ENCODE data around the gene PTGIR.
"Not testable (repeated sequence)": the region's sequence is repeated elsewhere in the genome, so short reads cannot be mapped to it uniquely, and the experiment has no call there.

The PTGIR gene

DNA sequence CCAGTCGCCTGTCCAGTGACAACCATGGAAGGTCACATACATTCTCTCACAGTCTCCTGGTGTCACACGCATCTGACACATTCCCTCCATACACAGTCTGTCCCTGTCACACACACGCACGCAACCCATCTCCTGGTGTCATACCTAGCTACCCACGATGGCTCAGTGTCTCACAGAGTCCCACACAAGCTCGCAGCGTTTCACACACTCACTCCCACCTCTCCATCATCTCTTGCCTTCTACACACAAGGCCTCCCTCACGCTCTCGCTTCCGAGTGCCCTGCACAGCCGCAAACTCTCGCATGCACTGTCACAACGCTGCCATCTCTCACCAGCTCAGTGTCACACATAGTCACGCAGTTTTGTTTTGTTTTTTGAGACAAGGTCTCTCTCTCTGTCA is 12.3 kb upstream of the PTGIR start:
- DNase-seq = no peak

GRCh38 chr19:46635920-46636761 is 11.3 kb upstream of the PTGIR start, which contains the start of gene GNG8:
Gene GNG8, minus strand, starts transcription at chr19:46636202. Its CDS starts 1,520 bp downstream, at chr19:46634682.
- DNase-seq = no peak

- DNase-seq = no peak
Observed at GRCh38 chr19:46634656-46635218, 9.8 kb upstream of the PTGIR start.

- peak; percentile 91 for DNase-seq
Observed at GRCh38 chr19:46634045-46634655, 9.3 kb upstream of the PTGIR start.

DNA sequence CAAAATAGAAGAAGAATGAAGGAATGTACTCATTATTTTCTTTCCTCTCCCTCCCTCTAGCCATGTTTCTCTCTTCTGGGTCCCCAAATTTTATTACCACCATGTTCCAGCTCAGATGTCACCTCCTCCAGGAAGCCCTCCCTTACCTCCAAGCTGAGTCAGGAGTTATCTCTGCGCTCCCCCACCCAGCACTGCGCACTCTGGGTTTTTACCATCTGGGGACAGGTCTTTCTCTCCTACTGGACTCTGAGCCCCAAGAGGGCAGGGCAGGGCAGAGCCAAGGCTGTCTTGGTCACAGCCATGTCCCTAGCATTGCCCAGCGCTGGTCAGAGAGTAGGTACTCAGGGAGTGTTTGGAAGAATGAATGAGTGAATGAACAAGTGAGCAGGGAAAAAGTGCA is 8.2 kb upstream of the PTGIR start:
- no peak for DNase-seq

DNA sequence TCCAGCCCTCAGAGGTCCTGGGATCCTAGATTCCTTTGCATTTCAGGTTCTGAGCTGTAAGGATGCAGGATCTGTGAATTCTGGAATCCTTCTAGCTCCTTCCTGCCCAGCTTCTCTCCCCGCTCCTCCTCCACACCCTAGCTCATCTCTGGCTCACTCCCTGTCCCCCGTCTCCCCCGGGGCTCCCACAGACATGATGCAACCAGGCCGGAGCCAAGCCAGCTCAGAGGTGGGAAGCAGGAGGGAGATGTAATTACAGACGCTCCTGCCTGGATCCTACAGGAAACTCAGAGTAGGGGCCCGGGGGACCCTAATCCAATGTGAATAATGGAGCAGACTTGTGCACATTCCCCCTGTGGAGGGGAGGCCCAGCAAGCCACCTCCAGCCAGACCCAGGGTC is 6.6 kb upstream of the PTGIR start:
- no peak for DNase-seq

DNA sequence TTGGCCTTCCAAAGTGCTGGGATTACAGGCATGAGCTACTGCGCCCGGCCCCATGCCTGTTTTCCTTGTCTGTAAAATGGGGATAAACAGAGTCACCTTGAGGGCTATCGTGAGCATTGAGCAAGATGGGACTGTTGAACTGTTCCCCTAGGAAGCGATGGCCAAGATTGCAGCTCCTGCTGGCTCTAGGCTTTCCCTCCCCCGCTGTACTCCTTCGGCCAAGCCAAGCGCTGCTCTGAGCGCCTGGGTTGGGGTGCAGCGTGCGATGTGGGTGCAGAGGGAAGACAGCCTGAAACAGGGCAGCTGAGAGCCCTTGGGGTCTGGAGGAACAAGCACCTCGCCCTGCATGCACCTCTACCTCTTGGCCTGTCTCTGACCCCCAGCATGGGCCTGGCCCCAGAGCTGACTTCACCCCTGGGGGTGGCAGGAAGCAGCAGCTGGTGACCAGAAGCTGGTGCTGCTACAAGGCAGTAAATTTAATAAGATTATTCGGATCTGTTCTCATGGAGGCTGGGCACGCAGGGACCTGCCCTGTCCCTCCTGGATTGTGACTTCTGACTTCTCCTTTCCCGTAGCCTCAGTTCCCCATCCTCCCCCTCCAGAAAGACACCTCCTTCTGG is 5.8 kb upstream of the PTGIR start:
- no peak for DNase-seq

DNA sequence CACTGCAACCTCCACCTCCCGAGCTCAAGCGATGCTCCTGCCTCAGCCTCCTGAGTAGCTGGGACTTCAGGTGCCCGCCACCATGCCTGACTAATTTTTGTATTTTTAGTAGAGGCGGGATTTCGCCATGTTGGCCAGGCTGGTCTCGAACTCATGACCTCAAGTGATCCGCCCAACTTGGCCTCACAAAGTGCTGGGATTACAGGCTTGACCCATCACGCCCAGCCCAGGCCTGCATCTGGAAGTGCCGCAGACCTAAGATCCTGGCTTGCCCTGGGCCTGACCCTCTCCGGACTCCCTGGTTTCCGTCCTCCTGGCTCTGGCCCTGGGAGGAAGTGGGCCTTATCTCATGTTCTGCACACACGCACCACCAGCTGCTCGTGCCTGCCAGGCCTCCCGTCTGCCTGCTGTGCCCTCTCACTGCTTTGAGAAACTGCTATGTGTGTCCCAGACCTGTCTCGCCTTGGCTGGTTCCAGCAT is 4.7 kb upstream of the PTGIR start:
- no peak for DNase-seq

DNA sequence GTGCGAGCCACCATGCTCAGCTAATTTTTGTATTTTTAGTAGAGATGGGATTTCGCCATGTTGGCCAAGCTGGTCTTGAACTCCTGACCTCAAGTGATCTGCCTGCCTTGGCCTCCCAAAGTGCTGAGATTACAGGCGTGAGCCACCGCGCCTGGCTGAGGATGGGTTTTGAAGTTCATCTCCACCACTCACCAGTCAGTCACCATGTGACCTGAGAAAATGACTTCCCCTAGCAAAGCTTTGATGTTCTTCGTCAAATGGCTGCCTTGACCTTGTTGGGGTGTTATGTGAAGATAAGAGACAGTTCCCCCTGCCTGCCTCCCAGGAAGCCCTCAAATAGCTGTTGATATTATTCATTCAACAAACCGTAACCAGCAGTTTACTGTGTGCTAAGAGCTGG is 4.1 kb upstream of the PTGIR start:
- DNase-seq = not testable (repeated sequence)

DNA sequence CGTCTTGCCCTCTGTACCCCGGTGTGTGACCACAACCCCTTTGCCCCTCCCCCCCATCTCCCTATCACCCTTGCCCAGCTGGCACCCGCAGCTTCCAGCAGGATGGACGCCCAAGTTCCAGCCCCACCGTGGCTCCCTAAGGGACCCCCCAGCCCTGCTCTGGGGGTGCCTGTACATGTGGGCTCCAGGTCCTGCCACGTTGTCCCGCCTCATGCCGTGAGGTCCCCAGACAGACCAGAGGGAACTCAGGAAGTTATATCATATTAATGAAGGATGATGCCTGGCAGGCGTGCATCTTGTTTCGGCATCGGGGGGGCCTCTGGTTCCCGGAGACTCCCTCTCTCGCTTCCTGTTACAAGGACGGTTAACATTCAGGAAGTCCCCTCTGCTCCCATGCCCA is 1.6 kb upstream of the PTGIR start:
- no peak for DNase-seq

DNA sequence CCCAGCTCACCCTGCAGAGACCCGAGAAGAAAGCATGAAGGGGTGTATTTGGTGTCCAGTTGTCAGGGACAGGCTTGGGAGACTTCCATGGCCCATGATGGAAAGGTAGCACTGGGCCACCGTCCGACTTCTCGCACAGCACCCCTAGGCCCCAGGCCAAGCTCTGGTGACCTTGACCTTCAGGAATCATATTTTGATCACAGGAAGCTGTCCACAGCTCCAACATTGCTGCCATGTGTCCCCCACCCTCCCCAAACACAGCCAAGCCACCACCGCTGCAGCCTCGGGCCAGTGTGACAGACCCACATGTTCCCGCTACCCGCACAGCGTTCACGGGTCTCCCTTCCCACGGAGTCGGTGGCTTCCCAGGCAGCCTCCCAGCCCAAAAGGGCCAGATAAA is 842 bp upstream of the PTGIR start:
- no peak for DNase-seq

GRCh38 chr19:46623915-46624502 is 880 bp downstream of the PTGIR start:
- no peak for DNase-seq

GRCh38 chr19:46622118-46622446 is 2.8 kb downstream of the PTGIR start:
- no peak for DNase-seq

DNA sequence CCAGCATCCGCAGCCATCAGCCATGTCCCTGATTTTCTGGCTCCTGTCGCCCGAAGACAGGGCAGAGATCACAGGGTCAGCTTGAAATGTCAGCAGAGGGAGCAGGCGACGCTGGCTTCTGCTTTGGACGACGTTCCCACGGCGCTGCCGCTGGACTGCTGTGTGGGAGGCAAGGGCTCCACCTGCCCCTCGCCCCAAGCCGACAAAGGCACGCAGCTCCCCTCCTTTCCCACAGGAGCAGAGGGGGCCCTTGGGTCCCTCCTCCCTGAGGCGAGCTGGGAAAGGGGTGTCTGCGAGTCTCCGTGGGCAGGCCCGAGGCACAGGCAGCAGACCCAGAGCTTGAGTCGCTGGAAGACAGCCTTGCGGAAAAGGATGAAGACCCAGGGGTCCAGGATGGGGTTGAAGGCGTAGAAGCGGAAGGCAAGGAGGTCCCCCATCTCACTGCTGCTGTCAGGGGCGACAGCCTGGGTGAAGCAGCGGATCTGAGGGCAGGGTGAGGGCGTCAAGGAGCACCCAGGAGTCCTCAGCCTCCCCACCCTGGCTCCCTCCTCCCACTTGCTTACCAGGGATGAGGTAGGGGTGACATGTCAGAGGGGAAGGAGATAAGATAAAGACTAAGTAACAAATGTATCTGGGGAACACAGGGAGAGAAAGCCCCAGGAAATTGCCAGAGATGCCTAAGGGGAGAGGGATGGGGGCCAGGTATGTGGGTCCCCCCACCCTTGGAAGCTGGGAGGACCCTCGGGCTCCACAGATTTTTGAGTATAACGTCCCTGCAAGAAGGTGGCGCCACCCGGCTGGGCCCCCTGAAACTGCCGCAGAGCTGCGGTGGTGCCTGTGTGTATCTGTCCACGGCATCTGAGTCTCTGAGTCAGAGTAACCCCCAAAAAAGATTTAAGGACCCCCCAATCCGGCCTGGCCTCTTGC is 3.4 kb downstream of the PTGIR start:
- DNase-seq = no peak

DNA sequence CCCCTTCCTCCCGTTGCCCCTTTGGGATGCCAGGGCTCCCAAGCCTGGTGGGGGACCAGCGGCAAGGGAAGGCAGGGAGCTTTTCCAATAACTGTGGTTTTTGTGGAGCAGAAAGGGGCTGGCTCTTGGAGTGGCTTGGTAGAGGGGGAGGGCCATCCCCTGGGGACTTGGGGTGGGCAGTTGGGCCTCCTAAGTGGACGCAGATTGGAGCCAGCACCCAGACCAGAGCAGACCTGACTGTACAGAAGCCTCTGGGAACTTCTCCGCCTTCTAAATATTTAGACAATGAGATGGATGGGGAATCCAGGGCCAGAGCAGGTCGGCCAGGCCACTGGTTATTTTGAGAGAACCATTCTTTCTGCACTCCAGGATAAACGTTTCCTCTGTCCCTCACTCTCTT is 4.2 kb downstream of the PTGIR start:
- DNase-seq = no peak

GRCh38 chr19:46620267-46620666 is 4.6 kb downstream of the PTGIR start:
- no peak for DNase-seq

DNA sequence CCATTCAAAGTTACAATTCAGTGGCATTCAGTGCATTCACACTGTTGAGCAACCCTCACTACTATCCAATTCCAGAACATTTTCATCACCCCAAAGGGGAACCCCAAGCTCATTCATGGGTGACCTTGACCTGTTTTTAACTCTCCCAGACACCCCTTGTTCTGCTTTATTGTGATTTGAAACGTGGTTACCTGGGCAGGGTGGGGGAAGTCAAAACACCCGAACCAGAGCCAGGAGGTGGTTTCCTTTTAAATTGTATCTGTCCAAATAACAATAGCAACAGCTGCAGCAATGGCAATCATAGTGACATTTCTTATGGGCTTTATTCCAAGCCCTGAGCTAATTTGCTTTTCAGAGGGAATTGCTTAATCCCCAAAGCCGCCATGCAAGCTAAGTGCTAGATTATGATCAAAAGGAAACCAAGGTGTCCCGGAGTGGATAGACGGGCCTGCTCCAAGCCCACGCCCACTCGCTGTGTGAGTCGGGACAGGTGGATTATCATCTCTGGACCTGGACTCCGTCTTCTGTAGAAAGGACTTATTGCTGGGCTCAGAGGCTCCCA is 6.1 kb downstream of the PTGIR start:
- peak; percentile 81 for DNase-seq

DNA sequence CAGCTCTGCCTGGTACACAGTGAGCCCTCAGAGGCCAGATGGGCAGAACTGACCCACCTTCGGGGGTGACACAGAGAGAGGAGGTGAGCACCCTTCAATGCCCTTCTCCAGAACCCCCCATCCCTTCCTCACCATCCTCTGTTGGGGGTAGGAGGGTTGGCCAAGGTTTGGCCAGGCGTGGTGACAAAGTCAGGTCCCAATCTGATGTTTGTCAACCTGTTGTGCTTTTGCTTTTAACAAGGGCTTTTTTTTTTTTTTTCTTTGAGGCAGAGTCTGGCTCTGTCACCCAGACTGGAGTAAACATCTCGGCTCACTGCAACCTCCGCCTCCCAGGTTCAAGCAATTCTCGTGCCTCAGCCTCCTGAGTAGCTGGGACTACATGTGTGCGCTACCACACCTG is 7.3 kb downstream of the PTGIR start:
- no peak for DNase-seq

DNA sequence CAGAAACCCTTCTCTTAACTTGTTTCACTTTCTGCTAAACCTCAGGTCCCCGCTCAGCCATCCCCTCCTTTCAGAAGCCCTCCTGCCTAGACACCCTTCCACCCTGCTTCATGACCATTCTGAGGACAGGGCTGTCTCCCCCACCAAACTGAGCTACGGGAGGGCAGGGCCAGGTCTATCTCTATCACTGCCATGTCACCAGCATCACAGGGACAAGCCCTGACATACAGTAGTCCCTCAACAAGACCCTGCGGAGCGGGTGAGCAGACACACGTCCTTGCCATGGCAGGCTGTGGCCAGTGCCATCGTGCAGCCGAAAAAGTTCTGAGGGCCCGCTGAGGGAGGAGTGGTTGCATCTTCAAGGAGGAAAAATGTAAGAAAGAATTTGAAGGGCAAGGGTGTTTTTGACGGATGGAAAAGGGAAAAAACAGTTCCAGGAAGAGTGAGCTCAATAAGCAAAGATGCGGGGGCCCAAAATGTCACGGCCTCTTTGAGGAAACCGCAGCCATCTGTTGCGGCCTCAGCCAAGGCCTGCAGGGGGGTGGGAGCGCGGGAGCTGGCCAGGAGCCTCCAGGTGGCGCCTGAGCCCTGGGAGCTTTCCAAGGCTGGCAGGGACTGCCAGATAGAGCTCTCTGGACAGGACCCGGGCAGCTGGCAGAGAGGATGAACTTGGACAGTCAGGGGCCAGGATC is 8.1 kb downstream of the PTGIR start:
- DNase-seq = no peak

- DNase-seq = no peak
Observed at GRCh38 chr19:46615966-46616365, 8.9 kb downstream of the PTGIR start.

- peak; percentile 76 for DNase-seq
Observed at GRCh38 chr19:46614114-46614722, 10.7 kb downstream of the PTGIR start.

Data from CD4-positive, alpha-beta T cell treated with Interleukin-4 for 4 hours (primary cell).